Adipocyte (in vitro differentiated cells): ENCODE measurements around the gene ADORA3.
A peak's percentile ranks its signal among the peaks of the same experiment; 100 is the strongest.

Source experiments
- DNase-seq: peaks from one replicate; pipeline ENCODE4 v3.0.0-alpha.2; 2015; ENCODE audit warnings: low read depth
- H3K27me3 ChIP-seq: replicated peaks from 2 replicates; pipeline ENCODE4 v1.7.0; 2013; ENCODE audit warnings: mild to moderate bottlenecking, low read length, moderate library complexity; ENCODE audit not compliant: control insufficient read depth, insufficient read depth
- H3K36me3 ChIP-seq: 2 replicates; pipeline ENCODE4 v1.7.0; 2013; ENCODE audit warnings: low read length, mild to moderate bottlenecking, moderate library complexity; ENCODE audit not compliant: control insufficient read depth, insufficient read depth, severe bottlenecking
- H3K4me1 ChIP-seq: 2 replicates; pipeline ENCODE4 v1.7.0; 2013; ENCODE audit warnings: mild to moderate bottlenecking, low read length, moderate library complexity; ENCODE audit not compliant: control insufficient read depth, insufficient read depth
- H3K4me3 ChIP-seq: 2 replicates; pipeline ENCODE4 v1.7.0; 2013; ENCODE audit warnings: mild to moderate bottlenecking, low read length, moderate library complexity
- H3K9ac ChIP-seq: 2 replicates; pipeline ENCODE4 v1.7.0; 2013; ENCODE audit warnings: mild to moderate bottlenecking, low read length, moderate library complexity
- H3K9me3 ChIP-seq: 2 replicates; pipeline ENCODE4 v1.7.0; 2013; ENCODE audit warnings: mild to moderate bottlenecking, low read length, moderate library complexity; ENCODE audit not compliant: control insufficient read depth

Gene ADORA3

GRCh38 chr1:111517469-111518225 lies 14.2 kb upstream of the ADORA3 start:
- no peaks in the 10 kb centered on the region for H3K9me3 ChIP-seq
- no peak overlapping the region for H3K9ac ChIP-seq
- H3K4me1 ChIP-seq: peaks cover 4% of the 10 kb centered on the region
- H3K27me3 ChIP-seq: no peaks in the 10 kb centered on the region
- H3K36me3 ChIP-seq: no peaks in the 10 kb centered on the region
- DNase-seq: no peak
- H3K4me3 ChIP-seq: no peak overlapping the region

GRCh38 chr1:111516005-111516535 lies 12.6 kb upstream of the ADORA3 start:
- Histone ChIP-seq H3K9ac (peak overlapping the region; percentile 8), H3K4me1 (peaks cover 4% of the 10 kb centered on the region), H3K36me3 (no peaks in the 10 kb centered on the region), H3K27me3 (no peaks in the 10 kb centered on the region), H3K9me3 (no peaks in the 10 kb centered on the region), H3K4me3 (peak overlapping the region; percentile 46)
- DNase-seq: peak; percentile 24

- no peaks in the 10 kb centered on the region for H3K36me3 ChIP-seq
- peak; percentile 54 for DNase-seq
- H3K4me1 ChIP-seq: peaks cover 5% of the 10 kb centered on the region
- no peaks in the 10 kb centered on the region for H3K27me3 ChIP-seq
- H3K4me3 ChIP-seq: peak overlapping the region; percentile 46
- peak overlapping the region; percentile 8 for H3K9ac ChIP-seq
- no peaks in the 10 kb centered on the region for H3K9me3 ChIP-seq
Measured at GRCh38 chr1:111515291-111516004, 12.0 kb upstream of the ADORA3 start.

GRCh38 chr1:111513410-111514020 lies 10.1 kb upstream of the ADORA3 start:
- Histone ChIP-seq H3K4me1 (peaks cover 21% of the 10 kb centered on the region), H3K27me3 (no peaks in the 10 kb centered on the region), H3K9me3 (no peaks in the 10 kb centered on the region), H3K9ac (no peak overlapping the region), H3K4me3 (no peak overlapping the region), H3K36me3 (no peaks in the 10 kb centered on the region)
- DNase-seq: no peak

- Histone ChIP-seq H3K9ac (no peak overlapping the region), H3K36me3 (no peaks in the 10 kb centered on the region), H3K9me3 (no peaks in the 10 kb centered on the region), H3K4me3 (no peak overlapping the region), H3K27me3 (no peaks in the 10 kb centered on the region), H3K4me1 (peaks cover 25% of the 10 kb centered on the region)
- DNase-seq: no peak
Measured at GRCh38 chr1:111512931-111513330, 9.5 kb upstream of the ADORA3 start.

GRCh38 chr1:111512132-111512889 lies 8.9 kb upstream of the ADORA3 start:
- Histone ChIP-seq H3K4me1 (peaks cover 31% of the 10 kb centered on the region), H3K36me3 (no peaks in the 10 kb centered on the region), H3K9me3 (no peaks in the 10 kb centered on the region), H3K9ac (no peak overlapping the region), H3K27me3 (no peaks in the 10 kb centered on the region), H3K4me3 (no peak overlapping the region)
- no peak for DNase-seq

GRCh38 chr1:111511370-111511769 lies 7.9 kb upstream of the ADORA3 start:
- Histone ChIP-seq H3K36me3 (no peaks in the 10 kb centered on the region), H3K4me1 (peaks cover 33% of the 10 kb centered on the region)

GRCh38 chr1:111509997-111510375 lies 6.6 kb upstream of the ADORA3 start:
- H3K9me3 ChIP-seq: no peaks in the 10 kb centered on the region
- H3K27me3 ChIP-seq: no peaks in the 10 kb centered on the region
- H3K36me3 ChIP-seq: no peaks in the 10 kb centered on the region
- H3K4me1 ChIP-seq: peaks cover 29% of the 10 kb centered on the region
- H3K4me3 ChIP-seq: no peak overlapping the region
- no peak overlapping the region for H3K9ac ChIP-seq
- DNase-seq: no peak

More at GRCh38 chr1:111511370-111511769, 7.9 kb upstream of the ADORA3 start:
- H3K9ac ChIP-seq: no peak overlapping the region
- H3K4me3 ChIP-seq: no peak overlapping the region
- no peaks in the 10 kb centered on the region for H3K27me3 ChIP-seq
- no peaks in the 10 kb centered on the region for H3K9me3 ChIP-seq
- DNase-seq: no peak

- H3K9me3 ChIP-seq: no peaks in the 10 kb centered on the region
- H3K4me1 ChIP-seq: peaks cover 29% of the 10 kb centered on the region
- peaks cover 8% of the 10 kb centered on the region for H3K27me3 ChIP-seq
- H3K9ac ChIP-seq: peak overlapping the region; percentile 79
- no peak for DNase-seq
- peak overlapping the region; percentile 65 for H3K4me3 ChIP-seq
- H3K36me3 ChIP-seq: no peaks in the 10 kb centered on the region
Measured at GRCh38 chr1:111507411-111508201, 4.2 kb upstream of the ADORA3 start.

GRCh38 chr1:111506561-111506960 lies 3.1 kb upstream of the ADORA3 start:
- Histone ChIP-seq H3K9ac (no peak overlapping the region), H3K9me3 (no peaks in the 10 kb centered on the region), H3K4me1 (peaks cover 29% of the 10 kb centered on the region), H3K27me3 (peaks cover 9% of the 10 kb centered on the region), H3K36me3 (no peaks in the 10 kb centered on the region), H3K4me3 (no peak overlapping the region)
- no peak for DNase-seq
